Cardiac fibroblast (primary cell): ENCODE data around the gene FAM13A.

Experiments used
- DNase-seq, 2 donors: peaks; one replicate each; pipeline versions ENCODE4 v3.0.0 to v3.0.0-alpha.2; 2010; ENCODE audit warnings: low read depth in 2 of 2
- H3K4me3 ChIP-seq, 2 donors: replicated peaks in 1 of 2; 1 replicate in 1 of 2; 2 replicates in 1 of 2; pipeline ENCODE4 v1.5.1; 2011; ENCODE audit warnings: low read depth in 2 of 2, low read length in 2 of 2, mild to moderate bottlenecking in 2 of 2, moderate library complexity in 1 of 2
- CTCF ChIP-seq: IDR thresholded peaks from one replicate; pipeline ENCODE4 v1.5.1; 2011; ENCODE audit warnings: low read depth, mild to moderate bottlenecking, low read length, inconsistent platforms

Gene FAM13A

GRCh38 chr4:88746206-88746605, 310.8 kb downstream of the FAM13A start:
- no peak overlapping the region for H3K4me3 ChIP-seq
- DNase-seq, result no peak
- TF ChIP-seq CTCF, result no peak

- no peak for DNase-seq
- H3K4me3 ChIP-seq, result no peak overlapping the region
- no peak for TF ChIP-seq CTCF
Observed at GRCh38 chr4:88745581-88746163, 311.3 kb downstream of the FAM13A start.

GRCh38 chr4:88745175-88745574, 311.8 kb downstream of the FAM13A start:
- no peak overlapping the region for H3K4me3 ChIP-seq
- TF ChIP-seq CTCF, result no peak
- DNase-seq, result no peak

GRCh38 chr4:88744609-88745008, 312.4 kb downstream of the FAM13A start:
- DNase-seq, result no peak
- H3K4me3 ChIP-seq, result no peak overlapping the region
- TF ChIP-seq CTCF, result no peak

GRCh38 chr4:88743696-88744095, 313.3 kb downstream of the FAM13A start:
- no peak for TF ChIP-seq CTCF
- no peak overlapping the region for H3K4me3 ChIP-seq
- DNase-seq, result peak; percentile 41 to 87

- TF ChIP-seq CTCF, result no peak
- no peak for DNase-seq
- no peak overlapping the region for H3K4me3 ChIP-seq
Observed at GRCh38 chr4:88742561-88742960, 314.4 kb downstream of the FAM13A start.

- no peak for DNase-seq
- H3K4me3 ChIP-seq, result no peak overlapping the region
- no peak for TF ChIP-seq CTCF
Observed at GRCh38 chr4:88738180-88738579, 318.8 kb downstream of the FAM13A start.
